Activated CD4-positive, alpha-beta memory T cell treated with anti-CD3 and anti-CD28 coated beads, Interleukin-2, amount 10 ng/mL, durations not matched to agents 7 days and 5 days (primary cell): ENCODE results near the gene PDLIM5. TPM values are rescaled to one million over a fixed set of nuclear protein-coding genes. Genes with fewer than 3 reads are reported as not detected.
"Not testable (repeated sequence)": the region's sequence is repeated elsewhere in the genome, so short reads cannot be mapped to it uniquely, and the experiment has no call there.

Source experiments
- CTCF ChIA-PET: fragments of 350-600 bp; sonication (Branson Sonifier 250); formaldehyde crosslinking; loops from one replicate; lab custom pipeline; 2021; ENCODE audit warnings: antibody characterized with exemption, inconsistent platforms; lab: Charles Lee
- POLR2A ChIA-PET: fragments of 350-600 bp; sonication (Branson Sonifier 250); formaldehyde crosslinking; loops from one replicate; lab custom pipeline; 2021; ENCODE audit warnings: antibody characterized with exemption; lab: Charles Lee
- DNase-seq: peaks from one replicate; pipeline ENCODE4 v3.0.0-alpha.2; 2020
- H3K27ac Mint-ChIP-seq: one replicate; pipeline ENCODE4 v1.8.0; 2021; ENCODE audit warnings: mild to moderate bottlenecking, mixed read lengths
- H3K27me3 Mint-ChIP-seq: one replicate; pipeline ENCODE4 v1.8.0; 2021; ENCODE audit warnings: mixed read lengths
- H3K36me3 Mint-ChIP-seq: one replicate; pipeline ENCODE4 v1.8.0; 2021; ENCODE audit warnings: low read depth, mixed read lengths
- H3K4me1 Mint-ChIP-seq: one replicate; pipeline ENCODE4 v1.8.0; 2021; ENCODE audit warnings: mixed read lengths
- H3K4me3 Mint-ChIP-seq: one replicate; pipeline ENCODE4 v1.8.0; 2021; ENCODE audit warnings: mild to moderate bottlenecking, mixed read lengths
- H3K9me3 Mint-ChIP-seq: one replicate; pipeline ENCODE4 v1.8.0; 2021; ENCODE audit warnings: mixed read lengths
- total RNA-seq, 2 experiments: library from RNA; stranded (reverse); gene quantifications; one replicate each; pipeline ENCODE4 v1.2.3, GENCODE V29; 2021

PDLIM5 gene
- total RNA-seq, 2 experiments from 2014 or later: 24.0 to 24.9 TPM

- DNase-seq: no peak
These were observed 3.3 kb downstream of the PDLIM5 start for GRCh38 chr4:94455081-94455480.

DNA sequence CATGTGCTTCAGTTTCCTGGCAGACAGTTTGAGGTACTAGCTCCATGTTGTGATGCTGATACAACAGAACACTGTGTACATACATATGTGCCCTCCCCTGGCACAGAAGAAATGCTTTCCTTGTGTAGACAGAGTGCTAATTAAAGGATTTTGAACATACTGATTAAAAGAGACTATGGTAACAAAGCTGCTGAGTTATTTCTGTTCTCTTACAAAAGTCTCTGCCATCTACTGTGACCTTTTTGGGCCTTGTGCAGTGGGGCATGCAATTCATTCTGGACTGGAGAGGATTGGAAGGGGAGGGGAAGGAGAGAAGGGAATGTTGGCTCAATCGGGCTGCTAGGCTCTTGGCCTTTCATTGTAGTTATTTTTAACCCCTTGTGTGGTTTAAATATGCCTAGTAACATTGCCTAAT lies 6.0 kb downstream of the PDLIM5 start:
- H3K36me3 Mint-ChIP-seq: peaks cover 2% of the 10 kb centered on the region
- DNase-seq: no peak
- H3K9me3 Mint-ChIP-seq: no peaks in the 10 kb centered on the region
- peaks cover 19% of the 10 kb centered on the region for H3K4me1 Mint-ChIP-seq
- CTCF ChIA-PET: no interaction called here
- H3K27me3 Mint-ChIP-seq: no peaks in the 10 kb centered on the region
- no peak overlapping the region for H3K27ac Mint-ChIP-seq
- H3K4me3 Mint-ChIP-seq: no peak overlapping the region
- POLR2A ChIA-PET: no interaction called here

More at GRCh38 chr4:94455081-94455480, 3.3 kb downstream of the PDLIM5 start:
- H3K27ac Mint-ChIP-seq: no peak overlapping the region
- H3K36me3 Mint-ChIP-seq: peaks cover 2% of the 10 kb centered on the region
- H3K9me3 Mint-ChIP-seq: no peaks in the 10 kb centered on the region
- no peak overlapping the region for H3K4me3 Mint-ChIP-seq
- ChIA-PET POLR2A (no interaction called here), CTCF (no interaction called here)
- peaks cover 5% of the 10 kb centered on the region for H3K27me3 Mint-ChIP-seq
- H3K4me1 Mint-ChIP-seq: peaks cover 28% of the 10 kb centered on the region

- no peak overlapping the region for H3K27ac Mint-ChIP-seq
- CTCF ChIA-PET: no interaction called here
These were observed 6.9 kb downstream of the PDLIM5 start for GRCh38 chr4:94458682-94459081.

DNA sequence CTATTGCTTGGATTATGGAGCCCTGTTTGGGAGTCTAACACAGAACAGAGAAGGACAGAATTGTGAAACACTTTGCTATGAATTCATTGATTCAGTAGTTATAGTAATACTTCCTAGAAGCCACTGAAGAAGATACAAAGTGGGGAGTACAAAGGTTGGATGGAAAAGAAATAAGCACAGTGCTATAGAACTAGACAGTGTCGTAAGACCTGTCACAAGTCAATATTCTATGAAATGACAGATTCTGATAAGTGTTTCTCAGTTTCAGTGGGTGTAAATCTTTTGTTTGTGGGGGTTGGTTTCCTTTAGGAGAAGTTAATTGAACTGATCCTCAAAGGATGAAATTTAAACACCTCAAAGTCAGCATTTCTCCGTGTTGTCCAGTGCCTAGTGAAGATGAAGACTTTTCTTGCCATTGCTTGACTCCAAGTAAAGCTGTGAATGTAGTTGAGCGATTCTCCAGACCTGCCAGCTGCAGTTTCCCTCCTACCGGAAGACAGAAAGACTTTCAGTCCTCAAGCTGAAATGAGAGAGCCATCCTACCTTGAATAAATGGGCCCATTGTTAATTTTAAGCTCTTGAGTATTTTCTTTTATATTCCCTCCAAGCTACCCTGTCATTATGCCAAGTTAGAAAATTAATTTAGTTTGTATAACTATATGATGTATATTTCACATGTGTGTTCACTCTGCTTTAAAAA lies 7.9 kb downstream of the PDLIM5 start:
- ChIA-PET CTCF (interaction anchor here (0.9 kb wide), 1 partner anchor 53 kb away, joined by 3 read pairs; no protein-coding TSS in a partner anchor), POLR2A (no interaction called here)
- no peak overlapping the region for H3K27ac Mint-ChIP-seq
- no peak overlapping the region for H3K4me3 Mint-ChIP-seq
- H3K36me3 Mint-ChIP-seq: peaks cover 2% of the 10 kb centered on the region
- no peak for DNase-seq
- H3K4me1 Mint-ChIP-seq: peaks cover 10% of the 10 kb centered on the region
- H3K27me3 Mint-ChIP-seq: no peaks in the 10 kb centered on the region
- H3K9me3 Mint-ChIP-seq: no peaks in the 10 kb centered on the region

More at GRCh38 chr4:94458682-94459081, 6.9 kb downstream of the PDLIM5 start:
- no peak overlapping the region for H3K4me3 Mint-ChIP-seq
- H3K36me3 Mint-ChIP-seq: peaks cover 2% of the 10 kb centered on the region
- peaks cover 12% of the 10 kb centered on the region for H3K4me1 Mint-ChIP-seq
- no peak for DNase-seq
- no peaks in the 10 kb centered on the region for H3K27me3 Mint-ChIP-seq
- no peaks in the 10 kb centered on the region for H3K9me3 Mint-ChIP-seq
- POLR2A ChIA-PET: no interaction called here

DNA sequence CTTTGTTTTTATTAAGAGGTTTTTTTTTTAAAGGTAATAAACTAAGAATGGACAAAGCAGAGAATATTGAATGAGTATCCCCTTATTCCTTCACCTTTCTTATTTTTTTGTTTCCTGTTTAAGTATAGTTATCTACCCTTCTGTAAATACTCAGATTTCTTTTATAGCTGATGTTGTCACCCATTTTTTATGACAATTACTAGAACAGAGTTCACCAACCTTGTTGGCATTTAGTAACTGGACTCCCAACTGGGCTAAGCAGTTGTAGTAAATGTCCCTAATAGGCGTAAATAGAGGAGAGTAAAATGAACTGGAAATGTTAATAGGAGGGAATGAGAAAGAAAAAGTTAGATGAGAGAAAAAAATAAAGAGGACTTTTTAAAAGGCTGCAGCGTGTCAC lies 9.8 kb downstream of the PDLIM5 start:
- Mint-ChIP-seq H3K9me3 (no peaks in the 10 kb centered on the region), H3K36me3 (no peaks in the 10 kb centered on the region), H3K27me3 (no peaks in the 10 kb centered on the region), H3K27ac (no peak overlapping the region), H3K4me3 (no peak overlapping the region), H3K4me1 (peaks cover 10% of the 10 kb centered on the region)
- ChIA-PET POLR2A (interaction anchor here (0.7 kb wide), 1 partner anchor 109 kb away, joined by 3 read pairs; no protein-coding TSS in a partner anchor), CTCF (interaction anchor here (1.1 kb wide), 1 partner anchor 55 kb away, joined by 3 read pairs; no protein-coding TSS in a partner anchor)
- DNase-seq: no peak

DNA sequence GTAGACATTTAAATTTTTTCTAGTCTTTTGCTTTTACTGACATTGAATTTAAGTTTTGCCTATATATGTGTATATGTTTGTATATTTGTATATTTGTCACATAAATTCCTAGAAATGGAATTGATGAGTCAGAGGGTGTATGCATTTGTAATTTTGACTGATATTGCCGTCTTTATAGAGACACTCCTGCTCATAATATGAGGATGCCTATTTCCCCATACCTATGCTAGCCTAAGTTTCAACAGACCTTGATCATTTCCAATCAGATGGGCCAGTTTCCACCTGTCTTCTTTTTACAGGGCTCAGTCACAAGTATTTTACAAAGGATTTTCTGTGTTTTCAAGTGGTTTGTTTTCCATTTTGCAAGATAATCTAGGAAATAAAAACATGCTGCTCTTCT lies 10.8 kb downstream of the PDLIM5 start:
- Mint-ChIP-seq H3K36me3 (no peaks in the 10 kb centered on the region), H3K4me3 (no peak overlapping the region), H3K27ac (no peak overlapping the region), H3K4me1 (peaks cover 10% of the 10 kb centered on the region), H3K27me3 (no peaks in the 10 kb centered on the region), H3K9me3 (no peaks in the 10 kb centered on the region)
- ChIA-PET CTCF (no interaction called here), POLR2A (no interaction called here)
- no peak for DNase-seq

DNA sequence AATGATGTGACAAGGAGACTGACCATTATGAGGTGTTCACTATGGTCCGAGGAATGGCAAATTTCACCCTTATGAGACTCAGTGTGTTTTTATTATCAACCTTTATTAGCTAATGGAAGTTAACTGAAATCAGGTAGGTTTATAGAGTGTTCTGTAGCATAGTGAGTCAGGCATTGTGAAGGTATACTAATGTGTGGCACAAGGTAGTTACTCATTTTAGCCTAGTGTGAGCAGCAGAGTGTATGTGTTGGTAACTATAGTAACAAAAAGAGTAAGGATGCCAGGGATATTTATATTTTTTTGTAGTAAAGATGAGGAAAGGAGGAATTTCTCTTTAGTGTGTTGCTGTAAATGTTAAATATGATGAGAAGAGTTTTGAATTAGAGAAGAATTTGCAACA lies 12.0 kb downstream of the PDLIM5 start:
- Mint-ChIP-seq H3K9me3 (no peaks in the 10 kb centered on the region), H3K27me3 (no peaks in the 10 kb centered on the region), H3K27ac (no peak overlapping the region), H3K4me1 (peaks cover 9% of the 10 kb centered on the region), H3K4me3 (no peak overlapping the region), H3K36me3 (no peaks in the 10 kb centered on the region)
- POLR2A ChIA-PET: no interaction called here
- no peak for DNase-seq
- CTCF ChIA-PET: interaction anchor here (0.6 kb wide), 1 partner anchor 15 kb away, joined by 3 read pairs; no protein-coding TSS in a partner anchor

- Mint-ChIP-seq H3K4me1 (no peaks in the 10 kb centered on the region), H3K27ac (no peak overlapping the region), H3K27me3 (no peaks in the 10 kb centered on the region), H3K9me3 (no peaks in the 10 kb centered on the region), H3K36me3 (peaks cover 4% of the 10 kb centered on the region), H3K4me3 (no peak overlapping the region)
- CTCF ChIA-PET: no interaction called here
- POLR2A ChIA-PET: no interaction called here
- DNase-seq: no peak
These were observed 14.6 kb downstream of the PDLIM5 start for GRCh38 chr4:94466371-94466770.

DNA sequence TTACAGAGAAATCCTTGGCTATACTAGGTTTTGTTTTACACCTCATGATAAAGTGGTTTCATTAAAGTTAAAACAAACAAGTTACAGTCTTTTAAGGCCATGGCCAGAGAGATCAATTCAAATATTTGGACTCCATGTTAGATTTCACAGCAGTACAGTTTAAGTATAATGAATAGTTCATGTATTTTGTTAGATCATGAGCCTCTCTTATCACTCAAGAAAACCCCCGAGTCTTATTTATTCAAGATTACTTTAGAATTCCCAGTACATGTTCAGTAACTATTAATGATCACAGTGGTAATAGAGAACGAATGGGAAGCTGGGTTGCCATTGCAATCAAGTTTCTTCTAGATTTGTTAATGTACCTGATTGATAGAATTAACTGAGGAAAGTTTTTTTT lies 15.2 kb downstream of the PDLIM5 start:
- Mint-ChIP-seq H3K9me3 (no peaks in the 10 kb centered on the region), H3K36me3 (peaks cover 4% of the 10 kb centered on the region), H3K27me3 (no peaks in the 10 kb centered on the region), H3K4me3 (no peak overlapping the region), H3K4me1 (no peaks in the 10 kb centered on the region), H3K27ac (no peak overlapping the region)
- CTCF ChIA-PET: no interaction called here
- DNase-seq: no peak
- POLR2A ChIA-PET: no interaction called here

- Mint-ChIP-seq H3K36me3 (peaks cover 4% of the 10 kb centered on the region), H3K9me3 (no peaks in the 10 kb centered on the region), H3K27ac (no peak overlapping the region), H3K4me3 (no peak overlapping the region), H3K27me3 (no peaks in the 10 kb centered on the region), H3K4me1 (no peaks in the 10 kb centered on the region)
- ChIA-PET CTCF (no interaction called here), POLR2A (interaction anchor here (0.6 kb wide), 1 partner anchor 42 kb away, joined by 3 read pairs; no protein-coding TSS in a partner anchor)
- no peak for DNase-seq
These were observed 16.5 kb downstream of the PDLIM5 start for GRCh38 chr4:94468093-94468769.

- H3K9me3 Mint-ChIP-seq: no peaks in the 10 kb centered on the region
- no peaks in the 10 kb centered on the region for H3K27me3 Mint-ChIP-seq
- no peak overlapping the region for H3K4me3 Mint-ChIP-seq
- no peaks in the 10 kb centered on the region for H3K4me1 Mint-ChIP-seq
- H3K36me3 Mint-ChIP-seq: peaks cover 4% of the 10 kb centered on the region
- ChIA-PET CTCF (no interaction called here), POLR2A (no interaction called here)
- no peak overlapping the region for H3K27ac Mint-ChIP-seq
- no peak for DNase-seq
These were observed 17.6 kb downstream of the PDLIM5 start for GRCh38 chr4:94469221-94469784.

GRCh38 chr4:94470132-94470531 lies 18.4 kb downstream of the PDLIM5 start:
- Mint-ChIP-seq H3K27me3 (no peaks in the 10 kb centered on the region), H3K4me3 (no peak overlapping the region), H3K27ac (no peak overlapping the region), H3K4me1 (no peaks in the 10 kb centered on the region), H3K36me3 (peaks cover 4% of the 10 kb centered on the region), H3K9me3 (no peaks in the 10 kb centered on the region)
- ChIA-PET CTCF (no interaction called here), POLR2A (no interaction called here)
- DNase-seq: no peak

- H3K27me3 Mint-ChIP-seq, H3K36me3 Mint-ChIP-seq, H3K9me3 Mint-ChIP-seq, H3K4me1 Mint-ChIP-seq, DNase-seq, CTCF ChIA-PET, H3K4me3 Mint-ChIP-seq, POLR2A ChIA-PET, H3K27ac Mint-ChIP-seq: not testable (repeated sequence)
These were observed 19.0 kb downstream of the PDLIM5 start for GRCh38 chr4:94470782-94471181.
